DMS153 treated with DMSO at 0.1 percent for 48 hours (cell line): ENCODE data around the gene HCFC1.

Experiments
- DNase-seq: peaks from one replicate; lab custom pipeline; 2025; ENCODE audit not compliant: unreplicated experiment; lab: John Stamatoyannopoulos, UW

The HCFC1 gene

GRCh38 chrX:153944140-153944799, 27.3 kb downstream of the HCFC1 start, which contains the start of gene RENBP:
RENBP (minus strand) TSS chrX:153944643; CDS start chrX:153944610, 33 bp downstream.
- DNase-seq, result no peak

GRCh38 chrX:153941336-153942252, 30.0 kb downstream of the HCFC1 start:
- no peak for DNase-seq

- DNase-seq, result no peak
Measured at GRCh38 chrX:153939573-153939972, 32.0 kb downstream of the HCFC1 start.

- DNase-seq, result no peak
Measured at GRCh38 chrX:153938226-153938786, 33.3 kb downstream of the HCFC1 start.

- no peak for DNase-seq
Measured at GRCh38 chrX:153937056-153937455, 34.6 kb downstream of the HCFC1 start.

GRCh38 chrX:153935326-153935851, 36.2 kb downstream of the HCFC1 start:
- no peak for DNase-seq

GRCh38 chrX:153934762-153935325, 36.8 kb downstream of the HCFC1 start, which contains the start of gene NAA10:
NAA10 (minus strand) TSS chrX:153935037; CDS start chrX:153934904, 133 bp downstream.
- peak; percentile 49 for DNase-seq

GRCh38 chrX:153934148-153934761, 37.4 kb downstream of the HCFC1 start:
- DNase-seq, result no peak

GRCh38 chrX:153933748-153934147, 37.9 kb downstream of the HCFC1 start:
- no peak for DNase-seq

GRCh38 chrX:153932220-153932915, 39.2 kb downstream of the HCFC1 start:
- DNase-seq, result no peak

GRCh38 chrX:153931748-153932147, 39.9 kb downstream of the HCFC1 start:
- no peak for DNase-seq

GRCh38 chrX:153931151-153931550, 40.5 kb downstream of the HCFC1 start:
- DNase-seq, result no peak

- no peak for DNase-seq
Measured at GRCh38 chrX:153930011-153930910, 41.4 kb downstream of the HCFC1 start.

GRCh38 chrX:153929576-153929975, 42.0 kb downstream of the HCFC1 start:
- DNase-seq, result no peak

GRCh38 chrX:153928846-153929245, 42.8 kb downstream of the HCFC1 start:
- DNase-seq, result no peak

GRCh38 chrX:153927922-153928760, 43.5 kb downstream of the HCFC1 start:
- peak; percentile 99 for DNase-seq

GRCh38 chrX:153927672-153927921, 44.0 kb downstream of the HCFC1 start:
- DNase-seq, result no peak

GRCh38 chrX:153926858-153927671, 44.6 kb downstream of the HCFC1 start:
- DNase-seq, result peak; percentile 69
